Keratinocyte (primary cell): Measurements from ENCODE around the gene PSD4. TPM values are rescaled to one million over a fixed set of nuclear protein-coding genes. Genes with fewer than 3 reads are reported as not detected.

ENCODE experiments used
- DNase-seq: peaks from one replicate; pipeline ENCODE4 v3.0.0-alpha.2; 2011; ENCODE audit warnings: low read depth, missing footprints, low spot score
- FAIRE-seq: peaks from 2 replicates; lab custom pipeline; 2011; peaks lifted over from hg19 to GRCh38; lab: Jason Lieb, UNC
- H2AFZ ChIP-seq: 2 replicates; pipeline ENCODE4 v1.6.0; 2012; ENCODE audit warnings: low read length, control low read depth, inconsistent platforms; ENCODE audit not compliant: control insufficient read depth
- H3K27ac ChIP-seq: 2 replicates; pipeline ENCODE4 v1.5.1; 2011; ENCODE audit warnings: low read length; ENCODE audit not compliant: control insufficient read depth, insufficient read depth
- H3K27me3 ChIP-seq: 3 replicates; pipeline ENCODE4 v1.6.0; 2011; ENCODE audit warnings: low read length; ENCODE audit not compliant: control insufficient read depth, insufficient read depth; ENCODE audit errors: extremely low read depth
- H3K36me3 ChIP-seq, 2 experiments: 2 replicates in 1 of 2; 3 replicates in 1 of 2; pipeline ENCODE4 v1.5.1; 2011; ENCODE audit warnings: low read length in 2 of 2, mild to moderate bottlenecking in 1 of 2; ENCODE audit not compliant: control insufficient read depth in 2 of 2, insufficient read depth in 2 of 2; ENCODE audit errors: extremely low read depth in 1 of 2
- H3K4me1 ChIP-seq: 3 replicates; pipeline ENCODE4 v1.5.1; 2011; ENCODE audit warnings: low read length; ENCODE audit not compliant: control insufficient read depth, insufficient read depth; ENCODE audit errors: extremely low read depth
- H3K4me2 ChIP-seq: 3 replicates; pipeline ENCODE4 v1.6.0; 2011; ENCODE audit warnings: low read depth, low read length; ENCODE audit not compliant: control insufficient read depth, insufficient read depth; ENCODE audit errors: extremely low read depth
- H3K4me3 ChIP-seq, 3 experiments: fragments of 200-600 bp in 1 of 3; sonication (generic) in 1 of 3; 2 replicates in 2 of 3; 3 replicates in 1 of 3; pipeline ENCODE4 v1.5.1; 2011 to 2016; ENCODE audit warnings: low read length in 3 of 3, mild to moderate bottlenecking in 3 of 3, control low read depth in 2 of 3, inconsistent platforms in 1 of 3, low read depth in 1 of 3, mixed read lengths in 1 of 3, mixed run types in 1 of 3, moderate library complexity in 1 of 3; ENCODE audit not compliant: control insufficient read depth in 2 of 3, insufficient read depth in 2 of 3; ENCODE audit errors: extremely low read depth in 1 of 3
- H3K79me2 ChIP-seq: 2 replicates; pipeline ENCODE4 v1.6.0; 2012; ENCODE audit warnings: low read length; ENCODE audit not compliant: control insufficient read depth, insufficient read depth
- H3K9ac ChIP-seq: 3 replicates; pipeline ENCODE4 v1.6.0; 2011; ENCODE audit warnings: low read length; ENCODE audit not compliant: control insufficient read depth, insufficient read depth; ENCODE audit errors: extremely low read depth
- H3K9me1 ChIP-seq: 3 replicates; pipeline ENCODE4 v1.6.0; 2011; ENCODE audit warnings: low read length; ENCODE audit not compliant: control insufficient read depth, insufficient read depth; ENCODE audit errors: extremely low read depth
- H3K9me3 ChIP-seq: 2 replicates; pipeline ENCODE4 v1.5.1; 2012; ENCODE audit warnings: low read depth, low read length; ENCODE audit not compliant: control insufficient read depth
- H4K20me1 ChIP-seq: 3 replicates; pipeline ENCODE4 v1.6.0; 2011; ENCODE audit warnings: low read length; ENCODE audit not compliant: control insufficient read depth, insufficient read depth; ENCODE audit errors: extremely low read depth
- CTCF ChIP-seq, 3 experiments: IDR thresholded peaks in 1 of 3; conservative IDR thresholded peaks in 1 of 3; optimal IDR thresholded peaks in 1 of 3; 2 replicates in 2 of 3; 3 replicates in 1 of 3; pipeline versions ENCODE3 to v1.5.1; 2011; ENCODE audit warnings: low read length in 3 of 3, mild to moderate bottlenecking in 3 of 3, moderate library complexity in 2 of 3, control low read depth in 1 of 3, inconsistent platforms in 1 of 3; ENCODE audit not compliant: insufficient read depth in 2 of 3; ENCODE audit errors: extremely low read depth in 1 of 3
- EZH2 ChIP-seq: IDR thresholded peaks from one replicate; pipeline ENCODE4 v1.6.1; 2012; ENCODE audit warnings: inconsistent platforms, mild to moderate bottlenecking, low read length, moderate library complexity
- dilution Hi-C: fragments of 300-500 bp; cut with MboI; formaldehyde crosslinking; loops from one replicate; pipeline ENCODE4 v1.7.0; 2020; ENCODE audit warnings: low sequenced_read_pairs; ENCODE audit not compliant: extremely low pct_ligation_motif_present
- polyA plus RNA-seq, 5 experiments: library from polyadenylated mRNA; depleted of rRNA in 3 of 5; stranded (reverse) in 3 of 5; stranded (forward) in 1 of 5; unstranded in 1 of 5; fragments of >200 nt; gene quantifications; 1 replicate in 1 of 5; 2 replicates in 3 of 5; 3 replicates in 1 of 5; pipeline versions ENCODE4 v1.2.1 to v1.2.3, GENCODE V29; 2011 to 2012; ENCODE audit warnings: missing spikeins in 2 of 5, low read depth in 1 of 5, low replicate concordance in 1 of 5

PSD4 gene
- polyA plus RNA-seq, 1 donor (not counting 4 experiments of a cell fraction or from before 2014, with no cell fraction given): 11.1 TPM

- no peak for TF ChIP-seq CTCF (optimal IDR thresholded peaks at IDR 0.05 in 1 of 3, IDR thresholded peaks at IDR 0.05 in 1 of 3, conservative IDR thresholded peaks at IDR 0.05 in 1 of 3; ENCODE audit: extremely low read depth in 1 of 3, insufficient read depth in 2 of 3, low read length in 3 of 3)
- TF ChIP-seq EZH2: no peak
- Histone ChIP-seq H3K36me3 (no peaks in the 10 kb centered on the region), H3K9me1 (no peaks in the 10 kb centered on the region), H3K4me1 (peaks cover 31% of the 10 kb centered on the region), H3K9ac (no peak overlapping the region), H3K27ac (no peak overlapping the region), H4K20me1 (no peaks in the 10 kb centered on the region), H3K4me3 (no peak overlapping the region), H3K79me2 (no peaks in the 10 kb centered on the region), H3K9me3 (no peaks in the 10 kb centered on the region), H3K4me2 (no peak overlapping the region), H2AFZ (peak overlapping the region; percentile 21), H3K27me3 (no peaks in the 10 kb centered on the region)
- DNase-seq (no peak), FAIRE-seq (no peak)
- dilution Hi-C loops: no loop called here
Measured at GRCh38 chr2:113209011-113209645, 35.4 kb downstream of the PSD4 start.

GRCh38 chr2:113209646-113210171, 35.9 kb downstream of the PSD4 start:
- H3K4me2 ChIP-seq: no peak overlapping the region
- dilution Hi-C loops: no loop called here
- peaks cover 33% of the 10 kb centered on the region for H3K4me1 ChIP-seq
- peak overlapping the region; percentile 21 for H2AFZ ChIP-seq
- no peak overlapping the region for H3K9ac ChIP-seq
- no peak for FAIRE-seq
- H3K27ac ChIP-seq: no peak overlapping the region
- no peak overlapping the region for H3K4me3 ChIP-seq
- H3K79me2 ChIP-seq: no peaks in the 10 kb centered on the region
- H3K9me1 ChIP-seq: no peaks in the 10 kb centered on the region
- H3K27me3 ChIP-seq: no peaks in the 10 kb centered on the region
- no peaks in the 10 kb centered on the region for H3K36me3 ChIP-seq
- no peak for DNase-seq
- TF ChIP-seq CTCF (optimal IDR thresholded peaks at IDR 0.05 in 1 of 3, IDR thresholded peaks at IDR 0.05 in 1 of 3, conservative IDR thresholded peaks at IDR 0.05 in 1 of 3; ENCODE audit: extremely low read depth in 1 of 3, insufficient read depth in 2 of 3, low read length in 3 of 3) (no peak), EZH2 (no peak)
- no peaks in the 10 kb centered on the region for H4K20me1 ChIP-seq
- H3K9me3 ChIP-seq: no peaks in the 10 kb centered on the region
